Measurements from ENCODE around the gene ZNF48.
A peak's percentile ranks its signal among the peaks of the same experiment; 100 is the strongest.

The ZNF48 gene

DNA sequence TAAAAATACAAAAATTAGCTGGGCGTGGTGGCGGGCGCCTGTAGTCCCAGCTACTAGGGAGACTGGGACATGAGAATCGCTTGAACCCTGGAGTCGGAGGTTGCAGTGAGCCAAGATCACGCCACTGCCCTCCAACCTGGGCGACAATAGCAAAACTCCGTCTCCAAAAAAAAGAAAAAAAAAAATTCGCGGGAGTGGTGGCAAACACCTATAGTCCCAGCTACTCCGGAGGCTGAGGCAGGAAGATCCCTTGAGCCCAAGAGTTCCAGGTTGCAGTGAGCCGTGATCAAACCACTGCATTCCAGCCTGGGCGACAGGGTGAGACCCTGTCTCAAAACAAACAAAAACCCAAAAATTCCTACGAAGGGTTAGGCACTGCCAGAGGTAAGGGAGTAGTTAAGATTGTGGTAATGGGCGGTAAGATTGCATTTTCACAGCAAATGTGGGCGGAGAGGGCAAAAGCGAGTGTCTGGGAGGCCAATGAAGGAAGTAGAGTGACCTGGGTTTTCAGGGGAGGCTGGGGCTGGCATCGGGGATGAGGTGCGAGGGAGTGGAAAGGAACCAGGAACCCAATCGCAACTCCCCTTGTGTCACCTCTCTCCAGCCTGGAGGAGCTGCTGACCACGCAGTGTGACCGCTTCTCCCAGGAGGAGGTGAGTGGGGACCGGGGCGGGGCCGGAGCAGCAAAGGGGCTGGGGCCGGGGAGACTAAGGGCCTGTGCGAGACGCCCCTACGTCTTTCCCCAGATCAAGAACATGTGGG lies 18.0 kb upstream of the ZNF48 start:
- Histone ChIP-seq H3K27ac (peak overlapping the region; percentile 99), H3K36me3 (no peaks in the 10 kb centered on the region), H3K4me3 (ENCODE audit: low read depth in 1 of 2, low read length in 1 of 2) (peak overlapping the region; percentile 81 to 87), H3K4me1 (ENCODE audit: control insufficient read depth in 1 of 2, insufficient read depth in 1 of 2, low read depth in 1 of 2, low read length in 1 of 2) (peaks cover 22 to 30% of the 10 kb centered on the region in 2 experiments), H3K9me3 (no peaks in the 10 kb centered on the region), H3K27me3 (no peaks in the 10 kb centered on the region)
- TF ChIP-seq, protein P1, sequence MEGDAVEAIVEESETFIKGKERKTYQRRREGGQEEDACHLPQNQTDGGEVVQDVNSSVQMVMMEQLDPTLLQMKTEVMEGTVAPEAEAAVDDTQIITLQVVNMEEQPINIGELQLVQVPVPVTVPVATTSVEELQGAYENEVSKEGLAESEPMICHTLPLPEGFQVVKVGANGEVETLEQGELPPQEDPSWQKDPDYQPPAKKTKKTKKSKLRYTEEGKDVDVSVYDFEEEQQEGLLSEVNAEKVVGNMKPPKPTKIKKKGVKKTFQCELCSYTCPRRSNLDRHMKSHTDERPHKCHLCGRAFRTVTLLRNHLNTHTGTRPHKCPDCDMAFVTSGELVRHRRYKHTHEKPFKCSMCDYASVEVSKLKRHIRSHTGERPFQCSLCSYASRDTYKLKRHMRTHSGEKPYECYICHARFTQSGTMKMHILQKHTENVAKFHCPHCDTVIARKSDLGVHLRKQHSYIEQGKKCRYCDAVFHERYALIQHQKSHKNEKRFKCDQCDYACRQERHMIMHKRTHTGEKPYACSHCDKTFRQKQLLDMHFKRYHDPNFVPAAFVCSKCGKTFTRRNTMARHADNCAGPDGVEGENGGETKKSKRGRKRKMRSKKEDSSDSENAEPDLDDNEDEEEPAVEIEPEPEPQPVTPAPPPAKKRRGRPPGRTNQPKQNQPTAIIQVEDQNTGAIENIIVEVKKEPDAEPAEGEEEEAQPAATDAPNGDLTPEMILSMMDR (IDR thresholded peaks at IDR 0.05): no peak

DNA sequence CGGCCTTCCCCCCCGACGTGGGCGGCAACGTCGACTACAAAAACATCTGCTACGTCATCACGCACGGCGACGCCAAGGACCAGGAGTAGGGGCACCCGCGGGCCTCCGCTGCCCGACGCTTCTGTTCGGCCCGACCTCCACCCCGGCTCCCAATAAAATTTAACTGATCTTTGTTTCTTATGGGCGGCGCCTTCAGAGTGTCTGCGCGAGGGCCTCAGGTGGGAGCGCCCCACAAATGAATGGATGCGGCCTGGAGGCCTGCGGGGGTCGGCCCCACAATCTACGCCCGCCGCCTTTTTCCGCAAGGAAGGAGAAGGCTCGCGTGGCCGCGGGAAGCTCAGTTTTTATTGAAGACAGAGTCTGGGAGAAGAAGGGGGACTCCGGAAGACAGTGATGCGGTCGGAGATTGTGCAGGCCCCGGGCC lies 17.4 kb upstream of the ZNF48 start:
- Histone ChIP-seq H3K36me3 (no peaks in the 10 kb centered on the region), H3K4me1 (ENCODE audit: control insufficient read depth in 1 of 2, insufficient read depth in 1 of 2, low read depth in 1 of 2, low read length in 1 of 2) (peaks cover 28 to 36% of the 10 kb centered on the region in 2 experiments), H3K27me3 (peaks cover 6% of the 10 kb centered on the region), H3K4me3 (ENCODE audit: low read depth in 1 of 2, low read length in 1 of 2) (peak overlapping the region; percentile 81 to 87), H3K9me3 (no peaks in the 10 kb centered on the region), H3K27ac (peak overlapping the region; percentile 99)
- TF ChIP-seq, protein P1 (IDR thresholded peaks at IDR 0.05): no peak

DNA sequence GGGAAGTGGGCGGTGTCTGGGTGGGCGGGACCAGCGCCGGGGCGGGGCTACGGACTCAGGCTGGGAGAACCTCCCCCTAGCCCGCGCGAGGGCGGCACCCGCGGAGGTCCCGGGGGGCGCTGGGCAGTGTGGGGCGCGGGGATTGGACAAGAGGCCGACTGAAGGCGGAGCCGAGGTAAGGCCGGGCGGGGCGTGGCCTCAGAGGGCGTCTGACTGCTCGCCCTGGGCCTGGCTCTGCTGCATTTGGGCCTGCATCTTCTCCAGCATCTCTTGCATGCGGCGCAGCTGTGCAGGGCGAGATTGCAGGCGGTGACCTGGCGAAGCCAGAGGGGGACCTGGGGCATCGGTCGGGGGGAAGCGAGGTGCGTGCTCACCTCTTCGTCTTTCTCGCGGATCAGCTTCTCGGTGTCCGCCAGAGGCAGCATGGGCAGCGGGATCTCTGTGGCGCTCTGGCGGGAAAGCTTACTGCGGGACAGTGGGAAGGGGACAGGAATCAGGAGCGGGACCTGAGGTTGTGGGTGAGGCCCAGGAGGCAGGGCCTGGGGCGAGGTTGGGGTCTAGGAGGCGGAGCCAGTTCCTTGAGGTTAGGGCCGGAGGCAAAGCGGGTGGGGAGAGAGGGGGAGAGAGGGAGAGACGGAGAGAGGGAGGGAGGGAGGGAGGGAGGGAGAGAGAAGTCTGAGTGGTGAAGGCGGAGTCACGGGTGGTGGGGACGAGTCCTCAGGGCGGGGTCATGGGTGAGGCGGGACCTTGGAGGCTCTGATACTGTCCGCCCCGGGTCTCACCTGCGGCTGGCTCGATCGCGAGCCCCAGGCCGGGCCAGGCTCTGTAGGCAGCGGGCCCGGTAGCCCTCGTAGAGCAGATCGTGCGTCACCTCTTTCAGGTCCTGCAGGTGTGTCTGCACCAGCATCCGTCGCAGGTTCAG lies 16.7 kb upstream of the ZNF48 start:
- Histone ChIP-seq H3K9me3 (no peaks in the 10 kb centered on the region), H3K27me3 (peaks cover 7% of the 10 kb centered on the region), H3K4me1 (ENCODE audit: control insufficient read depth in 1 of 2, insufficient read depth in 1 of 2, low read depth in 1 of 2, low read length in 1 of 2) (peaks cover 28 to 37% of the 10 kb centered on the region in 2 experiments), H3K4me3 (ENCODE audit: low read depth in 1 of 2, low read length in 1 of 2) (peak overlapping the region; percentile 81 to 87), H3K36me3 (no peaks in the 10 kb centered on the region), H3K27ac (peak overlapping the region; percentile 99)
- TF ChIP-seq, protein P1 (IDR thresholded peaks at IDR 0.05): no peak

DNA sequence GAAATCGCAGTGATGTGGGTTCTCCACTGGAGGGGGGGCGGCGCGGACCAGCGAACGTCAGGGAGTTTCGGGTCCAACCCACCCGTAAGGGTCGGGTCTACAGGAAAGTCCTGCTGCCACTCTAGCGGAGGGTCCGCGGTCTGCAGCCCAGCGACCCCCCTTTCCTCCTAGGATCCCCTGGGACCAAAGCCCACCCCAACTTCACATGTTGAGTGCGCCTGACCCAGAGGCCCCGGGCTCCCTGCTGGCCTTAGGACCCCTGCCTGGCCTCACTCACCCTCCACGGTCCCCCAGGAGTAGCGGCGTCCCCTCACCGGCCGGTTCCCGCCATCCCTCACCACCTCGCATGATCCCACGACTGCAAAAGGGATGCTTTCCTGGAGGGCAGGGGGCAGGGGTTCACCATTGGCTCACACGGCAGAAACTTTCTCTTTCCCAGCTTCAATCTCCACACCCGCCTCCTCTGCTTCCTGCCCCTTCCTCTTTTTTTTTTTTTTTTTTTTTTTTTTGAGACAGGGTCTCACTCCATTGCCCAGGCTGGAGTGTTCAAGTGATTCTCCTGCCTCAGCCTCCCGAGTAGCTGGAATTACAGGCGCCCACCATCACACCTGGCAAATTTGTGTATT lies 15.9 kb upstream of the ZNF48 start:
- peak overlapping the region; percentile 81 to 87 for H3K4me3 ChIP-seq (ENCODE audit: low read depth in 1 of 2, low read length in 1 of 2)
- TF ChIP-seq, protein P1 (IDR thresholded peaks at IDR 0.05): no peak
- peaks cover 28 to 37% of the 10 kb centered on the region in 2 experiments for H3K4me1 ChIP-seq (ENCODE audit: control insufficient read depth in 1 of 2, insufficient read depth in 1 of 2, low read depth in 1 of 2, low read length in 1 of 2)
- peak overlapping the region; percentile 99 for H3K27ac ChIP-seq
- peaks cover 7% of the 10 kb centered on the region for H3K27me3 ChIP-seq
- H3K36me3 ChIP-seq: no peaks in the 10 kb centered on the region
- H3K9me3 ChIP-seq: no peaks in the 10 kb centered on the region

DNA sequence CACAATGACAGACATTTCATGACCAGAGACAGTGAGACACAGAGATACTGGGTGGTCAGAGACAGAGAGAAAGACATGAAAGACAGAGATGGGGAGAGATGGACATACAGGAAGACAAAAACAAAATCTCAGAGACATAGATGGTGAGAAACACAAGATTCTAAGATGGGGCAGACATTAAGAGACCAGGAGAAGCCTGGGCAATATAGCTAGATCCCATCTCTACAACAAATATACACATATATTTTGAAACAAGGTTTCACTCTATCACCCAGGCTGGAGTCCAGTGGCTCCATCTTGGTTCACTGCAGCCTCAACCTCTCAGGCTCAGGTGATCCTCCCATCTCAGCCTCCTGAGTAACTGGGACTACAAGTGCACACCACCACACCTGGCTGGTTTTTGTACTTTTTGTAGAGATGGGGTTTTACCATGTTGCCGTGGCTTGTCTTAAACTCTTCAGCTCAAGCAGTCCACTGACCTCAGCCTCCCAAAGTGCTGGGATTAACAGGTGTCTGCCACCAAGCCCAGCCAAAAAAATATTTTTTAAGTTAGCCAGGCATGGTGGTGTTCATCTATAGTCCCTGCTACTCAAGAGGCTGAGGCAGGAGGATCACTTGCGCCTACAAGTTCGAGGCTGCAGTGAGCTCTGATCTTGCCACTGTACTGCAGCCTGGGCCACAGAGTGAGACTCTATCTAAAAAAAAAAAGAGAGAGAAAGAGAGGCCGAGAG lies 15.0 kb upstream of the ZNF48 start:
- peak overlapping the region; percentile 48 for H3K27ac ChIP-seq
- H3K9me3 ChIP-seq: no peaks in the 10 kb centered on the region
- H3K36me3 ChIP-seq: no peaks in the 10 kb centered on the region
- peaks cover 28 to 37% of the 10 kb centered on the region in 2 experiments for H3K4me1 ChIP-seq (ENCODE audit: control insufficient read depth in 1 of 2, insufficient read depth in 1 of 2, low read depth in 1 of 2, low read length in 1 of 2)
- H3K27me3 ChIP-seq: peaks cover 7% of the 10 kb centered on the region
- TF ChIP-seq, protein P1 (IDR thresholded peaks at IDR 0.05): no peak
- H3K4me3 ChIP-seq (ENCODE audit: low read depth in 1 of 2, low read length in 1 of 2): no peak overlapping the region

Data from neutrophil (primary cell).